PC-3 (cell line): ENCODE data around the gene DEPDC7.

Experiments
- CTCF ChIP-seq: fragments of 300-600 bp; sonication (generic); conservative IDR thresholded peaks from 2 replicates; pipeline ENCODE4 v1.5.1; 2017; ENCODE audit warnings: antibody characterized with exemption, low read depth, mild to moderate bottlenecking, low read length
- EZH2 ChIP-seq: fragments of 300-600 bp; sonication (generic); IDR thresholded peaks from one replicate; pipeline ENCODE4 v1.6.1; 2017; ENCODE audit warnings: antibody characterized with exemption, mild to moderate bottlenecking, low read length; ENCODE audit not compliant: unreplicated experiment
- EZH2phosphoT487 ChIP-seq: fragments of 300-600 bp; sonication (generic); IDR thresholded peaks from 2 replicates; pipeline ENCODE4 v1.6.1; 2018; ENCODE audit warnings: mild to moderate bottlenecking, antibody characterized with exemption, low read length, borderline replicate concordance

GRCh38 chr11:33044285-33044756 lies 28.6 kb downstream of the DEPDC7 start:
- TF ChIP-seq CTCF (no peak), EZH2 (no peak), EZH2phosphoT487 (no peak)
